Stimulated activated CD8-positive, alpha-beta memory T cell treated with anti-CD3 and anti-CD28 coated beads, Interleukin-15, amount 100 ng/mL, for 48 hours (primary cell): Measurements from ENCODE around the gene ADAM15.

ENCODE experiments used
- DNase-seq, 2 donors: peaks; one replicate each; pipeline ENCODE4 v3.0.0-alpha.2; 2020; ENCODE audit warnings: low read depth in 2 of 2

The ADAM15 gene

GRCh38 chr1:155050560-155051341 is at the start of gene ADAM15:
TSS of gene ADAM15 (plus strand) at chr1:155051316. CDS start at chr1:155051387, 71 bp downstream.
- peak; percentile 66 to 69 for DNase-seq

- DNase-seq = no peak
These were observed 49.8 kb upstream of the ADAM15 start for GRCh38 chr1:155001425-155001674.

- DNase-seq = peak; percentile 98
These were observed 49.2 kb upstream of the ADAM15 start for GRCh38 chr1:155001675-155002463.

- no peak for DNase-seq
These were observed 48.5 kb upstream of the ADAM15 start, which contains the start of gene ZBTB7B for GRCh38 chr1:155002464-155003226. TSS of gene ZBTB7B (plus strand) at chr1:155002802. CDS start at chr1:155014661, 11,859 bp downstream.

GRCh38 chr1:155003227-155003765 is 47.8 kb upstream of the ADAM15 start:
- no peak for DNase-seq

GRCh38 chr1:155003766-155004351 is 47.3 kb upstream of the ADAM15 start:
- no peak for DNase-seq

GRCh38 chr1:155004352-155005075 is 46.6 kb upstream of the ADAM15 start:
- no peak for DNase-seq

- DNase-seq = no peak
These were observed 45.8 kb upstream of the ADAM15 start for GRCh38 chr1:155005076-155006011.

- DNase-seq = peak in 1 of 2 donors; percentile 28
These were observed 44.5 kb upstream of the ADAM15 start for GRCh38 chr1:155006601-155007101.

GRCh38 chr1:155007251-155007828 is 43.8 kb upstream of the ADAM15 start:
- DNase-seq = no peak

- DNase-seq = no peak
These were observed 42.8 kb upstream of the ADAM15 start for GRCh38 chr1:155008015-155008941.

- DNase-seq = no peak
These were observed 41.9 kb upstream of the ADAM15 start for GRCh38 chr1:155009221-155009711.

- DNase-seq = no peak
These were observed 41.4 kb upstream of the ADAM15 start for GRCh38 chr1:155009742-155010141.

GRCh38 chr1:155010211-155010918 is 40.8 kb upstream of the ADAM15 start:
- no peak for DNase-seq

GRCh38 chr1:155011004-155011416 is 40.1 kb upstream of the ADAM15 start:
- DNase-seq = no peak

GRCh38 chr1:155011437-155012025 is 39.6 kb upstream of the ADAM15 start:
- DNase-seq = no peak

GRCh38 chr1:155012026-155012546 is 39.0 kb upstream of the ADAM15 start:
- no peak for DNase-seq
